Sigmoid colon (tissue), 7 donors: ENCODE data around the gene STK32A. TPM values are rescaled to one million over a fixed set of nuclear protein-coding genes. Genes with fewer than 3 reads are reported as not detected.

Experiments used
- DNase-seq: peaks from one replicate; pipeline ENCODE4 v3.0.0-alpha.2; 2019
- H3K27ac ChIP-seq, 4 donors: fragments of 200-600 bp; sonication (generic); one replicate each; pipeline ENCODE4 v1.5.1; 2016 to 2019; ENCODE audit warnings: mild to moderate bottlenecking in 1 of 4
- H3K27me3 ChIP-seq, 3 donors: fragments of 200-600 bp; sonication (generic); one replicate each; pipeline ENCODE4 v1.5.1; 2019; ENCODE audit warnings: mild to moderate bottlenecking in 1 of 3
- H3K36me3 ChIP-seq, 4 donors: fragments of 200-600 bp; sonication (generic); one replicate each; pipeline ENCODE4 v1.5.1; 2016 to 2019
- H3K4me1 ChIP-seq, 4 donors: fragments of 200-600 bp; sonication (generic); one replicate each; pipeline ENCODE4 v1.5.1; 2017 to 2019
- H3K4me3 ChIP-seq, 4 donors: fragments of 200-600 bp; sonication (generic); one replicate each; pipeline ENCODE4 v1.5.1; 2017 to 2019; ENCODE audit warnings: mild to moderate bottlenecking in 2 of 4, moderate library complexity in 1 of 4
- H3K9me3 ChIP-seq, 4 donors: fragments of 200-600 bp in 3 of 4; sonication (generic) in 3 of 4; one replicate each; pipeline versions ENCODE4 v1.5.1 to v1.6.1; 2013 to 2019
- EP300 ChIP-seq, 4 donors: sonication (generic); formaldehyde crosslinking; IDR thresholded peaks; one replicate each; pipeline ENCODE4 v1.6.1; 2017; ENCODE audit warnings: antibody characterized with exemption in 4 of 4
- POLR2A ChIP-seq, 2 donors: fragments of 450-650 bp; IDR thresholded peaks; one replicate each; pipeline ENCODE4 v1.6.1; 2016; ENCODE audit warnings: antibody characterized with exemption in 2 of 2, mild to moderate bottlenecking in 2 of 2, moderate library complexity in 2 of 2
- POLR2AphosphoS5 ChIP-seq, 4 donors: sonication (generic); formaldehyde crosslinking; IDR thresholded peaks; one replicate each; pipeline ENCODE4 v1.6.1; 2017; ENCODE audit warnings: antibody characterized with exemption in 4 of 4
- WGBS, 2 donors: extraction: QIAGEN DNeasy Blood & Tissue Kit; methylation state at CpG; one replicate each; pipeline ENCODE4 v1.1.7; 2013; 5-methylcytosine and 5-hydroxymethylcytosine counted together
- intact Hi-C: fragments of 100-400 bp; cut with DNase I; formaldehyde crosslinking; loops from one replicate; pipeline ENCODE4 v1.15.1; 2023
- polyA plus RNA-seq, 3 donors: library from polyadenylated mRNA; stranded (reverse); fragments of 200-250 nt; gene quantifications; one replicate each; pipeline ENCODE4 v1.2.3, GENCODE V29; 2013
- total RNA-seq, 4 donors: library from RNA; depleted of rRNA; stranded (reverse); fragments of >200 nt; gene quantifications; one replicate each; pipeline ENCODE4 v1.1.0, GENCODE V29; 2016
- TF ChIP-seq, protein P1 (sequence below), 4 experiments: fragments of 450-650 bp in 3 of 4; fragments of 200-600 bp in 1 of 4; IDR thresholded peaks; one replicate each; pipeline ENCODE4 v1.5.1; 2016 to 2019; ENCODE audit warnings: antibody characterized with exemption in 4 of 4, mild to moderate bottlenecking in 3 of 4, moderate library complexity in 2 of 4
- donor health status: healthy with polysubstance abuse.
- donor health status: Bipolar disorder and iron deficiency.
- donor health status: healthy.

The STK32A gene
- total and polyA plus RNA-seq, 7 donors = under 0.01 to 9.1 (median 4.5) TPM; not detected in 1

GRCh38 chr5:147377682-147378081 lies 142.9 kb downstream of the STK32A start:
- Histone ChIP-seq H3K27me3 (no peaks in the 10 kb centered on the region), H3K4me1 (no peaks in the 10 kb centered on the region), H3K9me3 (no peaks in the 10 kb centered on the region), H3K36me3 (no peaks in the 10 kb centered on the region), H3K4me3 (no peak overlapping the region), H3K27ac (no peak overlapping the region)
- TF ChIP-seq POLR2A (IDR thresholded peaks at IDR 0.05) (no peak), EP300 (IDR thresholded peaks at IDR 0.05) (no peak), POLR2AphosphoS5 (IDR thresholded peaks at IDR 0.05) (no peak)
- TF ChIP-seq, protein P1, sequence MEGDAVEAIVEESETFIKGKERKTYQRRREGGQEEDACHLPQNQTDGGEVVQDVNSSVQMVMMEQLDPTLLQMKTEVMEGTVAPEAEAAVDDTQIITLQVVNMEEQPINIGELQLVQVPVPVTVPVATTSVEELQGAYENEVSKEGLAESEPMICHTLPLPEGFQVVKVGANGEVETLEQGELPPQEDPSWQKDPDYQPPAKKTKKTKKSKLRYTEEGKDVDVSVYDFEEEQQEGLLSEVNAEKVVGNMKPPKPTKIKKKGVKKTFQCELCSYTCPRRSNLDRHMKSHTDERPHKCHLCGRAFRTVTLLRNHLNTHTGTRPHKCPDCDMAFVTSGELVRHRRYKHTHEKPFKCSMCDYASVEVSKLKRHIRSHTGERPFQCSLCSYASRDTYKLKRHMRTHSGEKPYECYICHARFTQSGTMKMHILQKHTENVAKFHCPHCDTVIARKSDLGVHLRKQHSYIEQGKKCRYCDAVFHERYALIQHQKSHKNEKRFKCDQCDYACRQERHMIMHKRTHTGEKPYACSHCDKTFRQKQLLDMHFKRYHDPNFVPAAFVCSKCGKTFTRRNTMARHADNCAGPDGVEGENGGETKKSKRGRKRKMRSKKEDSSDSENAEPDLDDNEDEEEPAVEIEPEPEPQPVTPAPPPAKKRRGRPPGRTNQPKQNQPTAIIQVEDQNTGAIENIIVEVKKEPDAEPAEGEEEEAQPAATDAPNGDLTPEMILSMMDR (IDR thresholded peaks at IDR 0.05) = no peak
- intact Hi-C loops = no loop called here
- 87 to 90% methylated on average over 1 of the region's 1 CpG for WGBS, 2 donors
- no peak for DNase-seq

DNA sequence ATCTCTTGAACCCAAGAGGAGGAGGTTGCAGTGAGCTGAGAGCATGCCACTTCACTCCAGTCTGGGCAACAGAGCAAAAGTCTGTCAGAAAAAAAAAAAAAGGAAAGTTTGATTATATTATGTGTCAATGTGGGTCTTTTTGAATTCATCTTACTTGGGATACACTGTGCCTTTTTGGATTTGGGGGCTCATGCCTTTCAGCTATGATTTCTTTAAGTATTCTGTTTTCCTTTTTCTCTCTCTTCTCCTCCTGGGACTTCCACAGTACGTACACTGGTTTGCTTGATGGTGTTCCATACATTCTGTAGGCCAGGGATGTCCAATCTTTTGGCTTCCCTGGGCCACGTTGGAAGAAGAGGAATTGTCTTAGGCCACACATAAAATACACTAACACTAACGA lies 146.7 kb downstream of the STK32A start:
- TF ChIP-seq EP300 (IDR thresholded peaks at IDR 0.05) = no peak
- no peak for TF ChIP-seq POLR2AphosphoS5 (IDR thresholded peaks at IDR 0.05)
- TF ChIP-seq POLR2A (IDR thresholded peaks at IDR 0.05) = no peak
- TF ChIP-seq, protein P1 (IDR thresholded peaks at IDR 0.05) = no peak
- Histone ChIP-seq H3K27ac (no peak overlapping the region), H3K4me3 (no peak overlapping the region), H3K4me1 (peaks cover 0 to 14% (median 5%) of the 10 kb centered on the region in 4 donors), H3K36me3 (no peaks in the 10 kb centered on the region), H3K9me3 (no peaks in the 10 kb centered on the region), H3K27me3 (no peaks in the 10 kb centered on the region)
- WGBS, 2 donors = 87 to 90% methylated on average over 3 of the region's 3 CpGs
- no peak for DNase-seq
- intact Hi-C loops = no loop called here

GRCh38 chr5:147382776-147383175 lies 147.9 kb downstream of the STK32A start:
- Histone ChIP-seq H3K4me3 (peak overlapping the region; percentile 7 to 44 (median 34)), H3K27me3 (no peaks in the 10 kb centered on the region), H3K36me3 (no peaks in the 10 kb centered on the region), H3K4me1 (peaks cover 0 to 19% (median 5%) of the 10 kb centered on the region in 4 donors), H3K27ac (peak overlapping the region in 3 of 4 donors; percentile 10 to 51 (median 49)), H3K9me3 (no peaks in the 10 kb centered on the region)
- no peak for DNase-seq
- intact Hi-C loops = no loop called here
- 71 to 73% methylated on average over 4 of the region's 4 CpGs for WGBS, 2 donors
- TF ChIP-seq EP300 (IDR thresholded peaks at IDR 0.05) = no peak
- TF ChIP-seq POLR2A (IDR thresholded peaks at IDR 0.05) = no peak
- TF ChIP-seq POLR2AphosphoS5 (IDR thresholded peaks at IDR 0.05) = no peak
- TF ChIP-seq, protein P1 (IDR thresholded peaks at IDR 0.05) = no peak

DNA sequence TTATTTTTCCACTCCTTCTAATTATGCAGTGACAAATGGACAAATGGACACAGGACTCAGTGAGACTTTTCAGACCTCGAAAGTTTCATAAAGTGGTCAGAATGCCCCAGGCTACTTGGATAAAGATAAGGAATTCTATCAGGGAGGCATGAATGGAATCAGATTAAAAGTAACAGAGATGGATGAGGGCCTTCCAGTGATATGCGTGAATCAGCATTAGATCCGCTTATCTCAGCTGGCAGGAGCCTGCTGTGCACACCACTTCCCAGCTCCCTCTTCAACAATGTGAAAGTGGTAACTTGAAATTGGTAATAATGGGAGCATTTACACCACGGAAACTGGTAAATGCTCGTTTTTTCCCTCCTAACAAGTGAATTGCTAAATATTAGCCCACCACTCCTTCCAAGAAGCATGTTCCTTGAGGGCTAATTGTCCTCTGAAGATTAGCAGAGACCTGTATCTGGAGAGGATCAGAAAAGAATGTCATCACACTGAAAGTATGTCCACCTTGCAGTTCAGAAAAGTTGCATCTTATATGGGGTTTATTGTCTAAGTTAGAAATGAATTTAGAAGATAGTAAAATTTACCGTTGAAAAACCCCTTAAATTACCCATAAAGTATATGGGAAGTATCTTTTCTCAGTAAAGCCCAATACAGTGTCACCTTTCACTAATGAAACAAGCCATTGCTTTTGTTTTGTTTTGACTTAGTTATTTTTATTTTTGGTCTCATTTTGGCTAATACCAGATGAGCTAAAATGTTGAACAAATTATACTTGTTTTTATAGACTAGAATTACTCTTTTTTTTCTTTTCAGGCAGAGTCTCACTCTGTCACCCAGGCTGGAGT lies 149.7 kb downstream of the STK32A start:
- Histone ChIP-seq H3K27me3 (no peaks in the 10 kb centered on the region), H3K36me3 (no peaks in the 10 kb centered on the region), H3K4me3 (no peak overlapping the region), H3K4me1 (peaks cover 0 to 24% (median 10%) of the 10 kb centered on the region in 4 donors), H3K27ac (peak overlapping the region in 2 of 4 donors; percentile 15 to 45), H3K9me3 (no peaks in the 10 kb centered on the region)
- intact Hi-C loops = loop anchor here (5.0 kb wide), 1 partner anchor 162 kb away; no protein-coding TSS in a partner anchor
- no peak for TF ChIP-seq POLR2A (IDR thresholded peaks at IDR 0.05)
- TF ChIP-seq EP300 (IDR thresholded peaks at IDR 0.05) = no peak
- TF ChIP-seq, protein P1 (IDR thresholded peaks at IDR 0.05) = no peak
- TF ChIP-seq POLR2AphosphoS5 (IDR thresholded peaks at IDR 0.05) = no peak
- DNase-seq = no peak
- WGBS, 2 donors = 80 to 82% methylated on average over 6 of the region's 6 CpGs
